Astrocyte of the cerebellum (primary cell): Measurements from ENCODE around the gene DNAH8.

Source experiments
- DNase-seq: peaks from one replicate; pipeline ENCODE4 v3.0.0-alpha.2; 2011; ENCODE audit warnings: low read depth
- H3K4me3 ChIP-seq: 2 replicates; pipeline ENCODE4 v1.5.1; 2011; ENCODE audit warnings: mild to moderate bottlenecking, low read depth, low read length, moderate library complexity
- in situ Hi-C: cut with HindIII; loops from 2 replicates; pipeline ENCODE4 v1.10.0; 2017; ENCODE audit warnings: low sequenced_read_pairs
- TF ChIP-seq, protein P1 (sequence below): IDR thresholded peaks from 2 replicates; pipeline ENCODE4 v1.5.1; 2012; ENCODE audit warnings: low read length, low read depth, moderate library complexity, mild to moderate bottlenecking; ENCODE audit errors: missing control alignments

Gene DNAH8

DNA sequence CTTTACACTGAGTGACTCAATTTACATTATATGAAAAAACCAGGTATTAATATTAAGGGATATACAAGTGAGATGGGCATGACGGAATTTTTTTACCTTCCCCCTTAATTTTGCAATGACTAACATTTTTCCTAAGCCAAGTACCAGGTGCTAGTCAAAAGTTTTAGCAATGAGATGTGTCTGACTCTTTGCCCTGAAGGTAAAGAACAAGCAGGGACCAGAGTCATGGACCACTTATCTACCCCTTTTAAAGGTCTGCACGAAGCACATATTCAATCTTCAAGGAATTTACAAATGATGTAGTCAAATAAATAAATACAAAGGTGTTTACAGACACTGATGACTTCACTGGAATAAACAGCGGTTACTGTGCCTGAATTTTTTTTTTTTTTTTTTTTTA is 13.6 kb upstream of the DNAH8 start:
- in situ Hi-C loops, result no loop called here

GRCh38 chr6:38702558-38703397 is 12.3 kb upstream of the DNAH8 start, which contains the start of gene GLO1:
GLO1 (minus strand) TSS chr6:38703145; CDS start chr6:38703054, 91 bp downstream.
- in situ Hi-C loops, result no loop called here
- TF ChIP-seq, protein P1, sequence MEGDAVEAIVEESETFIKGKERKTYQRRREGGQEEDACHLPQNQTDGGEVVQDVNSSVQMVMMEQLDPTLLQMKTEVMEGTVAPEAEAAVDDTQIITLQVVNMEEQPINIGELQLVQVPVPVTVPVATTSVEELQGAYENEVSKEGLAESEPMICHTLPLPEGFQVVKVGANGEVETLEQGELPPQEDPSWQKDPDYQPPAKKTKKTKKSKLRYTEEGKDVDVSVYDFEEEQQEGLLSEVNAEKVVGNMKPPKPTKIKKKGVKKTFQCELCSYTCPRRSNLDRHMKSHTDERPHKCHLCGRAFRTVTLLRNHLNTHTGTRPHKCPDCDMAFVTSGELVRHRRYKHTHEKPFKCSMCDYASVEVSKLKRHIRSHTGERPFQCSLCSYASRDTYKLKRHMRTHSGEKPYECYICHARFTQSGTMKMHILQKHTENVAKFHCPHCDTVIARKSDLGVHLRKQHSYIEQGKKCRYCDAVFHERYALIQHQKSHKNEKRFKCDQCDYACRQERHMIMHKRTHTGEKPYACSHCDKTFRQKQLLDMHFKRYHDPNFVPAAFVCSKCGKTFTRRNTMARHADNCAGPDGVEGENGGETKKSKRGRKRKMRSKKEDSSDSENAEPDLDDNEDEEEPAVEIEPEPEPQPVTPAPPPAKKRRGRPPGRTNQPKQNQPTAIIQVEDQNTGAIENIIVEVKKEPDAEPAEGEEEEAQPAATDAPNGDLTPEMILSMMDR, result no peak
- DNase-seq, result peak; percentile 97
- peak within 1 kb of the TSS; percentile 74 for H3K4me3 ChIP-seq

More for the DNA sequence above, 13.6 kb upstream of the DNAH8 start:
- H3K4me3 ChIP-seq, result peak overlapping the region; percentile 74
- no peak for DNase-seq
- TF ChIP-seq, protein P1, result no peak

DNA sequence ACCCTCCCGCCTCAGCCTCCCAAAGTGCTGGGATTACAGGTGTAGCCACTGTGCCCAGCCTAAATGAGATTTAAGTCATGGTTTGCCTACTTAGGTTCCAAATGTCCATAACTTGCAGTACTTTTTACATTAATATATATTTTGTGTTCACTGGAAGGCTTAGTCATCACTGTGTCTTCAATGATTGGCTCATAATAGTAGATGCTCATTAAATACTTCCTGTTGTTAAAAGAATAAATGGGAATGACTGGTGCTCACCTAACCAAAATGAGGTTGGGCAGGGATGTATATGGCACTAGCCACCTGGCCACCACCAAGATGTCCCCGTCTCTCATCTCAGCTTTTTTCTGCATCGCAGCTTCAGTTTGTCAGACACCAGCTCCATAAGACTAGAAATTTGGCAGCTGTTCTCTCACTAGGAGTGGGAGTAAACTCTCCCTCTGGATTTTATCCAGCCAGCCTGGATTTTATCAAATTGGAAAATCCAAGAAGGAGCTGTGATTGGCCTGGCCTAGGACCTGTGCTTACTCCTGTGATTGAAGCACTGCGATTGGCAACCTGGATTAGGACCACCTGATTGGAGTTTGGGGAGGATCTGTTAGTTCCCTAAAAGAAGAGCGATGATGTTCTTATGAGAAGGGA is 11.0 kb upstream of the DNAH8 start:
- in situ Hi-C loops, result no loop called here
- no peak for DNase-seq
- H3K4me3 ChIP-seq, result no peak overlapping the region
- TF ChIP-seq, protein P1, result no peak

- TF ChIP-seq, protein P1, result no peak
- in situ Hi-C loops, result no loop called here
- no peak for DNase-seq
- no peak overlapping the region for H3K4me3 ChIP-seq
These were observed 9.2 kb upstream of the DNAH8 start for GRCh38 chr6:38705924-38706323.

DNA sequence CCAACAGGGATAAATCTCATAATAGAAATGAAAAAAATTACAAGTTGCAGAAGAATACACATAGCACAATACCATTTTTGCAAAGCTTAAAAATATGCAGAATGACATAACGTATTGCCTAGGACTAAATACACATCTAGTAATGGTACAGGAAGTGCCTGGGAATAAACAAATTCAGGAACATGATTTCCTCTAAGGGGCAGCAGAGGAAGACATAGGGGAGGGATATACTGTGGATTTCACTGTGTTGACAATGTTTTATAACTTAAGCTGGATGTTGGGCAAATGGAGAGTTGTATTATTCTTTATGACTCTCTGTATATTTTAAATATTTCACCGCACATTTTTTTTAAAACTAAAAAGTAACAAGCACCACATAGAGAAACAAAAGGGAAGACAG is 6.6 kb upstream of the DNAH8 start:
- H3K4me3 ChIP-seq, result no peak overlapping the region
- TF ChIP-seq, protein P1, result no peak
- in situ Hi-C loops, result no loop called here
- DNase-seq, result no peak

GRCh38 chr6:38713812-38714211 is 1.3 kb upstream of the DNAH8 start:
- no peak overlapping the region for H3K4me3 ChIP-seq
- TF ChIP-seq, protein P1, result no peak
- DNase-seq, result no peak
- in situ Hi-C loops, result no loop called here
